Stomach (tissue), 9 donors: Measurements from ENCODE around the gene OGFOD1. TPM values are rescaled to one million over a fixed set of nuclear protein-coding genes. Genes with fewer than 3 reads are reported as not detected.

Source experiments
- DNase-seq, 2 donors: peaks; one replicate each; pipeline versions ENCODE4 v3.0.0 to v3.0.0-alpha.2; 2013 to 2019
- H3K27ac ChIP-seq, 5 donors: fragments of 200-600 bp in 4 of 5; sonication (generic) in 4 of 5; one replicate each; pipeline ENCODE4 v1.5.1; 2013 to 2019; ENCODE audit warnings: mild to moderate bottlenecking in 1 of 5, moderate library complexity in 1 of 5
- H3K27me3 ChIP-seq, 3 donors: fragments of 200-600 bp; sonication (generic); one replicate each; pipeline ENCODE4 v1.5.1; 2017 to 2019; ENCODE audit warnings: mixed run types in 1 of 3
- H3K36me3 ChIP-seq, 4 donors: fragments of 200-600 bp; sonication (generic); 1 replicate in 3 of 4; 2 replicates in 1 of 4; pipeline ENCODE4 v1.5.1; 2016 to 2019
- H3K4me1 ChIP-seq, 4 donors: fragments of 200-600 bp; sonication (generic); one replicate each; pipeline ENCODE4 v1.5.1; 2016 to 2019
- H3K4me3 ChIP-seq, 4 donors: fragments of 200-600 bp; sonication (generic) in 3 of 4; one replicate each; pipeline ENCODE4 v1.5.1; 2016 to 2019; ENCODE audit warnings: mild to moderate bottlenecking in 1 of 4
- H3K9me3 ChIP-seq, 4 donors: fragments of 200-600 bp; sonication (generic); one replicate each; pipeline ENCODE4 v1.5.1; 2016 to 2019
- CTCF ChIP-seq, 7 experiments: fragments of 450-650 bp in 4 of 7; fragments of 200-600 bp in 3 of 7; sonication (generic) in 3 of 7; IDR thresholded peaks; one replicate each; pipeline ENCODE4 v1.5.1; 2016 to 2019; ENCODE audit warnings: antibody characterized with exemption in 7 of 7, control low read depth in 2 of 7, mild to moderate bottlenecking in 1 of 7
- EP300 ChIP-seq: sonication (generic); formaldehyde crosslinking; IDR thresholded peaks from one replicate; pipeline ENCODE4 v1.6.1; 2017; ENCODE audit warnings: antibody characterized with exemption
- POLR2A ChIP-seq, 4 donors: fragments of 450-650 bp; IDR thresholded peaks; one replicate each; pipeline ENCODE4 v1.6.1; 2016; ENCODE audit warnings: antibody characterized with exemption in 4 of 4, control low read depth in 2 of 4, mild to moderate bottlenecking in 1 of 4, moderate library complexity in 1 of 4
- POLR2AphosphoS5 ChIP-seq, 3 donors: sonication (generic); formaldehyde crosslinking; IDR thresholded peaks; one replicate each; pipeline ENCODE4 v1.6.1; 2016; ENCODE audit warnings: antibody characterized with exemption in 3 of 3
- WGBS, 5 donors: extraction: QIAGEN DNeasy Blood & Tissue Kit in 3 of 5; methylation state at CpG; one replicate each; pipeline versions ENCODE4 v1.1.5 to v1.1.7; 2013 to 2018; 5-methylcytosine and 5-hydroxymethylcytosine counted together
- intact Hi-C: fragments of 100-400 bp; cut with DNase I; formaldehyde crosslinking; loops from one replicate; pipeline ENCODE4 v1.15.1; 2023; ENCODE audit warnings: low total_unique reads
- polyA plus RNA-seq, 3 donors: library from polyadenylated mRNA; stranded (reverse); fragments of 200-250 nt; gene quantifications; one replicate each; pipeline ENCODE4 v1.2.3, GENCODE V29; 2013
- total RNA-seq, 5 donors: library from RNA; depleted of rRNA; stranded (reverse); fragments of >200 nt; gene quantifications; one replicate each; pipeline versions ENCODE4 v1.1.0 to v1.2.3, GENCODE V29; 2014 to 2016
- donor health status: healthy with polysubstance abuse.
- donor health status: Bipolar disorder and iron deficiency.
- donor health status: healthy.

Gene OGFOD1
- total and polyA plus RNA-seq, 8 donors: 8.4 to 167 (median 25.6) TPM

GRCh38 chr16:56517206-56517605 is 65.9 kb downstream of the OGFOD1 start:
- WGBS, 5 donors: 80 to 89% (median 87%) methylated on average over 2 of the region's 2 CpGs

GRCh38 chr16:56518425-56518824 is 67.1 kb downstream of the OGFOD1 start:
- H3K4me3 ChIP-seq: peak overlapping the region in 1 of 4 donors; percentile 76
- no peaks in the 10 kb centered on the region for H3K36me3 ChIP-seq
- no peak for DNase-seq
- H3K27ac ChIP-seq: no peak overlapping the region
- intact Hi-C loops: no loop called here
- H3K27me3 ChIP-seq: no peaks in the 10 kb centered on the region
- TF ChIP-seq POLR2AphosphoS5 (IDR thresholded peaks at IDR 0.05): no peak
- TF ChIP-seq POLR2A (IDR thresholded peaks at IDR 0.05): no peak
- TF ChIP-seq EP300: no peak
- TF ChIP-seq CTCF (IDR thresholded peaks at IDR 0.05): no peak
- 76 to 90% (median 87%) methylated on average over 7 of the region's 7 CpGs for WGBS, 5 donors
- no peaks in the 10 kb centered on the region for H3K9me3 ChIP-seq
- H3K4me1 ChIP-seq: peaks cover 4 to 65% (median 33%) of the 10 kb centered on the region in 4 donors

More at GRCh38 chr16:56517206-56517605, 65.9 kb downstream of the OGFOD1 start:
- Histone ChIP-seq H3K9me3 (no peaks in the 10 kb centered on the region), H3K27me3 (no peaks in the 10 kb centered on the region), H3K36me3 (peaks cover 0 to 9% (median 4%) of the 10 kb centered on the region in 4 donors), H3K4me1 (peaks cover 4 to 72% (median 34%) of the 10 kb centered on the region in 4 donors), H3K27ac (no peak overlapping the region), H3K4me3 (no peak overlapping the region)
- TF ChIP-seq EP300 (no peak), CTCF (IDR thresholded peaks at IDR 0.05) (no peak), POLR2A (IDR thresholded peaks at IDR 0.05) (no peak), POLR2AphosphoS5 (IDR thresholded peaks at IDR 0.05) (no peak)
- intact Hi-C loops: no loop called here
- DNase-seq: no peak

GRCh38 chr16:56519459-56520250 is 68.3 kb downstream of the OGFOD1 start, which contains the start of gene BBS2:
Gene BBS2, minus strand, starts transcription at chr16:56520024. Its CDS starts 162 bp downstream, at chr16:56519862.
- H3K27me3 ChIP-seq: peaks cover 0 to 3% (median 0%) of the 10 kb centered on the region in 3 donors
- H3K4me1 ChIP-seq: peaks cover 4 to 52% (median 27%) of the 10 kb centered on the region in 4 donors
- intact Hi-C loops: no loop called here
- peak; percentile 94 to 97 for DNase-seq
- no peaks in the 10 kb centered on the region for H3K9me3 ChIP-seq
- no peaks in the 10 kb centered on the region for H3K36me3 ChIP-seq
- H3K27ac ChIP-seq: peak within 1 kb of the TSS; percentile 85 to 98 (median 93)
- 0% methylated on average over 18 to 65 of the region's 65 CpGs for WGBS, 5 donors
- TF ChIP-seq EP300: no peak
- no peak for TF ChIP-seq CTCF (IDR thresholded peaks at IDR 0.05)
- peak; percentile 75 to 91 (median 83) for TF ChIP-seq POLR2AphosphoS5 (IDR thresholded peaks at IDR 0.05)
- peak in 1 of 4 donors; percentile 65 for TF ChIP-seq POLR2A (IDR thresholded peaks at IDR 0.05)
- peak within 1 kb of the TSS; percentile 76 to 97 (median 95) for H3K4me3 ChIP-seq

GRCh38 chr16:56520251-56520577 is 68.9 kb downstream of the OGFOD1 start:
- Histone ChIP-seq H3K27ac (peak overlapping the region; percentile 85 to 98 (median 93)), H3K4me1 (peaks cover 4 to 47% (median 27%) of the 10 kb centered on the region in 4 donors), H3K36me3 (no peaks in the 10 kb centered on the region), H3K27me3 (peaks cover 0 to 3% (median 0%) of the 10 kb centered on the region in 3 donors), H3K9me3 (no peaks in the 10 kb centered on the region), H3K4me3 (peak overlapping the region; percentile 76 to 97 (median 95))
- WGBS, 5 donors: 9 to 24% (median 17%) methylated on average over 4 of the region's 4 CpGs
- intact Hi-C loops: no loop called here
- DNase-seq: no peak
- TF ChIP-seq EP300 (no peak), POLR2AphosphoS5 (IDR thresholded peaks at IDR 0.05) (no peak), POLR2A (IDR thresholded peaks at IDR 0.05) (no peak), CTCF (IDR thresholded peaks at IDR 0.05) (no peak)
